ENCODE results near the gene ESRP2.

The ESRP2 gene

GRCh38 chr16:68263559-68264127 is 27.7 kb upstream of the ESRP2 start (continued):
- peak; percentile 93 for TF ChIP-seq ZBTB6 (tag by site-specific recombination; IDR thresholded peaks at IDR 0.05)
- no peak for TF ChIP-seq ZNF211 (tag by site-specific recombination; IDR thresholded peaks at IDR 0.05; ENCODE audit: low read depth)
- 0 out of 2 replicates have a peak, but pooled peaks have one; percentile 36 for TF ChIP-seq KLF17 (tag by site-specific recombination; IDR thresholded peaks at IDR 0.05)
- TF ChIP-seq ZNF473 (tag by site-specific recombination; IDR thresholded peaks at IDR 0.05) = no peak

GRCh38 chr16:68259007-68259825 is 23.3 kb upstream of the ESRP2 start:
- ChIA-PET CTCF (interaction anchor here (0.6 to 8.2 kb wide), 4 partner anchors 25 to 565 kb away, joined by 3 to 151 read pairs (median 8); no protein-coding TSS in a partner anchor), POLR2A (interaction anchor here (1.7 to 3.4 kb wide), 3 partner anchors 14 to 52 kb away, joined by 4 to 11 read pairs (median 4); partner anchors contain the start of genes ESRP2, PLA2G15, PRMT7 and SLC7A6OS)
- Histone ChIP-seq H3K4me1 (ENCODE audit: control insufficient read depth, insufficient read depth, low read length) (no peaks in the 10 kb centered on the region), H3K36me3 (ENCODE audit: control insufficient read depth in 2 of 2, insufficient read depth in 1 of 2, low read length in 2 of 2) (peaks cover 0 to 47% of the 10 kb centered on the region in 2 experiments; a peak in 2 of 3 replicates), H3K4me3 (ENCODE audit: low read depth, low read length) (no peak overlapping the region), H3K9me3 (ENCODE audit: control insufficient read depth, insufficient read depth, low read depth, low read length) (no peaks in the 10 kb centered on the region), H3K27ac (ENCODE audit: extremely low read depth, low read depth, low read length) (no peak overlapping the region)
- TF ChIP-seq ZNF114 (tag by site-specific recombination; IDR thresholded peaks at IDR 0.05) = no peak
- no peak for TF ChIP-seq ZNF133 (tag by site-specific recombination; IDR thresholded peaks at IDR 0.05)
- TF ChIP-seq GFI1B (tag by site-specific recombination; IDR thresholded peaks at IDR 0.05) = no peak
- no peak for TF ChIP-seq ZNF776 (tag by site-specific recombination; IDR thresholded peaks at IDR 0.05; ENCODE audit: borderline replicate concordance)
- TF ChIP-seq ZNF544 (tag by site-specific recombination; IDR thresholded peaks at IDR 0.05) = no peak
- no peak for TF ChIP-seq ZNF837 (tag by site-specific recombination; IDR thresholded peaks at IDR 0.05)

GRCh38 chr16:68257906-68258800 is 22.2 kb upstream of the ESRP2 start:
- no peak overlapping the region for H3K4me3 ChIP-seq (ENCODE audit: low read depth, low read length)
- no peaks in the 10 kb centered on the region for H3K4me1 ChIP-seq (ENCODE audit: control insufficient read depth, insufficient read depth, low read length)
- TF ChIP-seq ZNF214 (tag by site-specific recombination; IDR thresholded peaks at IDR 0.05; ENCODE audit: borderline replicate concordance) = no peak
- TF ChIP-seq PRDM10 (tag by site-specific recombination; IDR thresholded peaks at IDR 0.05) = 0 out of 2 replicates have a peak, but pooled peaks have one; percentile 25
- TF ChIP-seq ZNF624 (tag by site-specific recombination; IDR thresholded peaks at IDR 0.05) = no peak
- TF ChIP-seq ZNF121 (tag by site-specific recombination; IDR thresholded peaks at IDR 0.05) = peak; percentile 87
- peak; percentile 65; the same call in 1 of the 2 replicates for TF ChIP-seq SP7 (tag by site-specific recombination; IDR thresholded peaks at IDR 0.05)
- POLR2A ChIA-PET = interaction anchor here (1.2 to 1.7 kb wide), 3 partner anchors 13 to 53 kb away, joined by 4 read pairs; partner anchors contain the start of genes PLA2G15, PRMT7 and SLC7A6OS
- CTCF ChIA-PET = interaction anchor here (0.6 to 8.2 kb wide), 6 partner anchors 45 to 566 kb away, joined by 3 to 151 read pairs (median 3); no protein-coding TSS in a partner anchor
- H3K27ac ChIP-seq (ENCODE audit: extremely low read depth, low read depth, low read length) = no peak overlapping the region
- H3K36me3 ChIP-seq (ENCODE audit: control insufficient read depth in 2 of 2, insufficient read depth in 1 of 2, low read length in 2 of 2) = peaks cover 0 to 55% of the 10 kb centered on the region in 2 experiments; a peak in 2 of 3 replicates
- H3K9me3 ChIP-seq (ENCODE audit: control insufficient read depth, insufficient read depth, low read depth, low read length) = no peaks in the 10 kb centered on the region

Measured in HEK293 (cell line).